SU-DHL-6 (cell line): Measurements from ENCODE around the gene TIPARP.

ENCODE experiments used
- H2AFZ ChIP-seq: fragments of 200-600 bp; sonication (generic); 2 replicates; pipeline ENCODE4 v1.6.1; 2014; ENCODE audit warnings: low read depth, mild to moderate bottlenecking, moderate library complexity, mixed read lengths, antibody characterized with exemption, low read length; ENCODE audit not compliant: severe bottlenecking
- H3F3A ChIP-seq: fragments of 200-600 bp; shearing (Covaris generic); 2 replicates; pipeline ENCODE4 v1.6.0; 2016; ENCODE audit warnings: antibody characterized with exemption, mild to moderate bottlenecking; ENCODE audit not compliant: insufficient read depth
- H3K27ac ChIP-seq: fragments of 200-600 bp; sonication (generic); 2 replicates; pipeline ENCODE4 v1.5.1; 2016; ENCODE audit warnings: low read depth, mild to moderate bottlenecking, low read length, moderate library complexity, mixed read lengths
- H3K27me3 ChIP-seq: fragments of 200-600 bp; sonication (generic), shearing (Covaris generic); 2 replicates; pipeline ENCODE4 v1.6.0; 2014; ENCODE audit warnings: mild to moderate bottlenecking, low read length
- H3K36me3 ChIP-seq: fragments of 200-600 bp; sonication (generic); 2 replicates; pipeline ENCODE4 v1.6.1; 2014; ENCODE audit warnings: mild to moderate bottlenecking, low read length, mixed read lengths
- H3K4me2 ChIP-seq: fragments of 300-600, 200-600 bp; shearing (Covaris generic), sonication (generic); 2 replicates; pipeline ENCODE4 v1.6.0; 2014; ENCODE audit warnings: low read length, low read depth, mild to moderate bottlenecking; ENCODE audit not compliant: poor library complexity, severe bottlenecking
- H3K4me3 ChIP-seq: fragments of 200-600 bp; sonication (generic); 2 replicates; pipeline ENCODE4 v1.5.1; 2014; ENCODE audit warnings: antibody characterized with exemption, low read length, mild to moderate bottlenecking, mixed read lengths; ENCODE audit not compliant: insufficient read depth, poor library complexity, severe bottlenecking
- H3K79me2 ChIP-seq: fragments of 200-600 bp; sonication (generic); 2 replicates; pipeline ENCODE4 v1.6.1; 2014; ENCODE audit warnings: mild to moderate bottlenecking, low read length, moderate library complexity; ENCODE audit not compliant: insufficient read depth
- H3K9ac ChIP-seq: fragments of 200-600 bp; sonication (generic); 2 replicates; pipeline ENCODE4 v1.7.0; 2014; ENCODE audit warnings: mild to moderate bottlenecking, low read length
- H3K9me2 ChIP-seq: fragments of 200-600 bp; sonication (generic); replicated peaks from 2 replicates; pipeline ENCODE4 v1.6.1; 2014; ENCODE audit warnings: low read length; ENCODE audit not compliant: insufficient read depth
- H3K9me3 ChIP-seq: fragments of 200-600 bp; sonication (generic); 2 replicates; pipeline ENCODE4 v1.6.1; 2014; ENCODE audit warnings: low read length, mixed read lengths; ENCODE audit not compliant: insufficient read depth
- H4K20me1 ChIP-seq: fragments of 200-600 bp; sonication (generic); 2 replicates; pipeline ENCODE4 v1.6.1; 2014; ENCODE audit warnings: low read depth, mild to moderate bottlenecking, antibody characterized with exemption, low read length, moderate library complexity, mixed read lengths
- CTCF ChIP-seq: fragments of 200-600 bp; sonication (generic); IDR thresholded peaks from one replicate; pipeline ENCODE4 v1.5.1; 2017; ENCODE audit warnings: antibody characterized with exemption, mild to moderate bottlenecking, low read length, moderate library complexity; ENCODE audit not compliant: insufficient read depth, poor library complexity, severe bottlenecking
- EZH2phosphoT487 ChIP-seq: fragments of 200-600 bp; sonication (generic), shearing (Covaris generic); conservative IDR thresholded peaks from 2 replicates; pipeline ENCODE4 v1.6.1; 2018; ENCODE audit warnings: mild to moderate bottlenecking, antibody characterized with exemption, low read length, moderate library complexity, mixed read lengths

The TIPARP gene

GRCh38 chr3:156659260-156659659 lies 15.1 kb upstream of the TIPARP start:
- Histone ChIP-seq H3K4me2 (no peak overlapping the region), H3K9me2 (no peaks in the 10 kb centered on the region), H3F3A (no peaks in the 10 kb centered on the region), H3K9ac (no peak overlapping the region), H3K27ac (no peak overlapping the region), H3K9me3 (no peaks in the 10 kb centered on the region), H3K27me3 (no peaks in the 10 kb centered on the region), H2AFZ (no peak overlapping the region), H4K20me1 (no peaks in the 10 kb centered on the region), H3K79me2 (no peaks in the 10 kb centered on the region), H3K36me3 (no peaks in the 10 kb centered on the region), H3K4me3 (no peak overlapping the region)
- no peak for TF ChIP-seq CTCF
- TF ChIP-seq EZH2phosphoT487 = no peak

GRCh38 chr3:156661155-156661554 lies 13.2 kb upstream of the TIPARP start:
- Histone ChIP-seq H4K20me1 (no peaks in the 10 kb centered on the region), H3K36me3 (no peaks in the 10 kb centered on the region), H3K27me3 (no peaks in the 10 kb centered on the region), H3K9me2 (no peaks in the 10 kb centered on the region), H3K9ac (no peak overlapping the region), H2AFZ (no peak overlapping the region), H3K4me3 (no peak overlapping the region), H3K79me2 (no peaks in the 10 kb centered on the region), H3K9me3 (no peaks in the 10 kb centered on the region), H3K4me2 (no peak overlapping the region), H3K27ac (no peak overlapping the region), H3F3A (no peaks in the 10 kb centered on the region)
- TF ChIP-seq EZH2phosphoT487 = no peak
- no peak for TF ChIP-seq CTCF

GRCh38 chr3:156664011-156664830 lies 10.2 kb upstream of the TIPARP start:
- Histone ChIP-seq H3K4me2 (no peak overlapping the region), H2AFZ (no peak overlapping the region), H3K27ac (no peak overlapping the region), H3K36me3 (no peaks in the 10 kb centered on the region), H3K9ac (no peak overlapping the region), H3K4me3 (no peak overlapping the region), H3F3A (no peaks in the 10 kb centered on the region), H3K79me2 (no peaks in the 10 kb centered on the region), H3K9me3 (no peaks in the 10 kb centered on the region), H3K27me3 (no peaks in the 10 kb centered on the region), H3K9me2 (no peaks in the 10 kb centered on the region), H4K20me1 (no peaks in the 10 kb centered on the region)
- TF ChIP-seq CTCF (no peak), EZH2phosphoT487 (no peak)
